Astrocyte of the cerebellum (primary cell): ENCODE data around the gene NECTIN3.
A peak's percentile ranks its signal among the peaks of the same experiment; 100 is the strongest.

Experiments
- DNase-seq: peaks from one replicate; pipeline ENCODE4 v3.0.0-alpha.2; 2011; ENCODE audit warnings: low read depth
- H3K4me3 ChIP-seq: 2 replicates; pipeline ENCODE4 v1.5.1; 2011; ENCODE audit warnings: mild to moderate bottlenecking, low read depth, low read length, moderate library complexity
- CTCF ChIP-seq: IDR thresholded peaks from 2 replicates; pipeline ENCODE4 v1.5.1; 2012; ENCODE audit warnings: low read length, low read depth, moderate library complexity, mild to moderate bottlenecking; ENCODE audit errors: missing control alignments
- in situ Hi-C: cut with HindIII; loops from 2 replicates; pipeline ENCODE4 v1.10.0; 2017; ENCODE audit warnings: low sequenced_read_pairs

The NECTIN3 gene

DNA sequence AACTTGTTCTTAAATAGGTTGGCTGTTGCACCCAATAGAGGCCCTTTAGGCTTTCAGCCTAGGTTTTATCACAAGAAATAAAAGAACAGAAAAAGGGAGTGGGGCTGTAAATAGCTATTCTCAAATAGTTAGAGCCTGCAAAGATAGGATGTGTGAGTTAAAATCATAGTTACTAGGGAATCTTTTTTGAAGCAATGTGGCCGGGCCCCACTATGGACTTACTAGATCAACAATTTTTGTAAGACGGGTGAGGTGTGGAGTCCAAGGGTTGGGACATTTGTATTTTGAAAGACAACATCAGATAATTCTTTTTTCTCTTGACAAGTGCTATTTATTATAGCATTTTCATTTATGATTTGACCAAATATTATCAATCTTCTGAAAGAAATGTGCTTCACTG is 5.8 kb downstream of the NECTIN3 start:
- H3K4me3 ChIP-seq: no peak overlapping the region
- DNase-seq: no peak
- in situ Hi-C loops: no loop called here
- no peak for TF ChIP-seq CTCF

DNA sequence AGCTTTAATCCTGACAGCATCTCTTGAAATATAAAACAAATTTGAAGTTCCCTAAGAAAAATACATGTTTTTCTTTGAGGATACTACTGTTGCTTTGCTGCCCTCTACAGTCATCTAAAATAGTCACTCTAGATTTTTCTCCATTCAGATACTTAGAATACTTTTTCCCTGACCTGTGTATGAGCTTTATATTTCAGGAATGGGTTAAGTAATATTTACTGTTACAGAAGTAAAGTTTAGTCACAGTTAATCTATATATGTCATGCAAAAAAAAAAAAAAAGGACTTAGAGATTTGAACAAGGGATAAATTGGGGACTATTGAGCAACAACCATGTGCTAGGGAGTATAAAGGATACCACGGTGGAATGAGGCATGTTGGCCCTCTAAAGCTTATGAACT is 8.8 kb downstream of the NECTIN3 start:
- DNase-seq: peak; percentile 41
- H3K4me3 ChIP-seq: no peak overlapping the region
- in situ Hi-C loops: no loop called here
- peak; percentile 39 for TF ChIP-seq CTCF

GRCh38 chr3:111081008-111081545 is 9.5 kb downstream of the NECTIN3 start:
- no peak overlapping the region for H3K4me3 ChIP-seq
- TF ChIP-seq CTCF: no peak
- no peak for DNase-seq
- in situ Hi-C loops: no loop called here

DNA sequence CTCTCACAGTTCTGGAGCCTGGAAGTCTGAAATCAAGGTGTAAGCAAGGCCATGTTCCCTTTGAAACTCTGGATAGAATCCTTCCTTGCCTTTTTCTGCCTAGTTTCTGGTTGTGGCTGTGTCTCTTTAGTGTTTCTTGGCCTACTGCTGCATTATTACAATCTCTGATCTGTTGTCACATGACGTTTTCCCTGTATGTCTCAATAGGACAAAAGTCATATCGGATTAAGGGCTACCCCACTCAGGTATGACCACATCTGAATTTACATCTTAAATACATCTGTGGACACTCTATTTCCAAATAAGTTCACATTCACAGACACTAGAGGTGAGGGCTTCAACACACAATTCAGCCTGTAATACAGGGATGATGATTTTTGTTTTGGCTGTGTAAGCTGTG is 13.3 kb downstream of the NECTIN3 start:
- no peak for DNase-seq
- no peak overlapping the region for H3K4me3 ChIP-seq
- in situ Hi-C loops: no loop called here
- no peak for TF ChIP-seq CTCF

DNA sequence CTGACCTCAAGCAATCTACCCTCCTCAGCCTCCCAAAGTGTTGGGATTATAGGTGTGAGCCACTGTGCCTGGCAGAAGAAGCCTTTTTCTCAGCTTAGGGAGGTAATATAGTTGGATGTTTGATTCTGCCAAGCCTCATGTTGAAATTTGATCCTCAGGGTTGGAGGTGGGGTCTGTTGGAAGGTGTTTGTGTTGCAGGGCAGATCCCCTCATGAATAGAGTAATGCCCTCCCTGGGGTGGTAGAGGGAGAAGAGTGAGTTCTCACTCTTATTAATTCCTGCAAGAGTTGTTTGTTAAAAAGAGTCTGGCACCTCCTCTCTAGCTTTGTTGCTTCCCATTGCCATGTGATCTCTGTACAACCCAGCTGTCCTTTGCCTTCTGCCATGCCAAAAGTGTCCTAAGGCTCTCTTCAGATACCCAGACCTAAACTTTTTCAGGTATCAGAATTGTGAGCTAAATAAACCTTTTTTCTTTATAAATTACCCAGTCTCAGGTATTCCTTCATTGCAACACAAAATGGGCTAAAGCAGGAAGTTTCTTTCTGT is 16.4 kb downstream of the NECTIN3 start:
- no peak for DNase-seq
- no peak for TF ChIP-seq CTCF
- H3K4me3 ChIP-seq: no peak overlapping the region
- in situ Hi-C loops: no loop called here

DNA sequence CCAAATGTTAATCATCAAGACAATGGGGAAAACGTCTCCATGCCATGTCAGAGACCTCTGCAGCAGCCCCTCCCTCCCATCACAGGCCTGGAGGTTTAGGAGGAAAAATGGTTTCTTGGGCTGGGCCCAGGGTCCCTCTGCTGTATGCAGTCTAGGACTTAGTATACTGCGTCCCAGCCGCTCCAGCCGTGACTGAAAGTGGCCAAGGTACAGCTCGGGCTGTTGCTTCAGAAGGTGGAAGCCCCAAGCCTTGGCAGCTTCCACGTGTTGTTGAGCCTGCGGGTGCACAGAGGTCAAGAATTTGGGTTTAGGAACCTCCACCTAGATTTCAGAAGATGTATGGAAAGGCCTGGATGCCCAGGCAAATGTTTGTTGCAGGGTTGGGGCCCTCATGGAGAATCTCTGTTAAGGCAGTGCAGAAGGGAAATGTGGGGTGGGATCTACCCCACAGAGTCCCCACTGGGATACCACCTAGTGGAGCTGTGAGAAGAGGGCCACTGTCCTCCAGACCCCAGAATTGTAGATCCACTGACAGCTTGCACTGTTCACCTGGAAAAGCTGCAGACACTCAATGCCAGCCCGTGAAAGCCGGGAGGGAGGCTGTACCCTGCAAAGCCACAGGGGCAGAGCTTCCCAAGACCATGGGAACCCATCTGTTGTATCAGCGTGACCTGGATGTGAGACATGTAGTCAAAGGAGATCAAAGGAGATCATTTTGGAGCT is 25.0 kb downstream of the NECTIN3 start:
- no peak for DNase-seq
- no peak for TF ChIP-seq CTCF
- H3K4me3 ChIP-seq: no peak overlapping the region
- in situ Hi-C loops: no loop called here
